SIG-M5 treated with dmso at 0.1 percent for 504 hours (cell line): ENCODE results near the gene SV2B.

ENCODE experiments used
- DNase-seq: peaks from one replicate; lab custom pipeline; 2025; ENCODE audit not compliant: unreplicated experiment; lab: John Stamatoyannopoulos, UW

The SV2B gene

GRCh38 chr15:91225741-91226140, 125.7 kb downstream of the SV2B start:
- no peak for DNase-seq

GRCh38 chr15:91227117-91227516, 127.1 kb downstream of the SV2B start:
- DNase-seq = no peak

- no peak for DNase-seq
Measured at GRCh38 chr15:91227766-91228165, 127.7 kb downstream of the SV2B start.

GRCh38 chr15:91228383-91228782, 128.3 kb downstream of the SV2B start:
- no peak for DNase-seq

- DNase-seq = no peak
Measured at GRCh38 chr15:91228890-91229289, 128.8 kb downstream of the SV2B start.

GRCh38 chr15:91231703-91232102, 131.6 kb downstream of the SV2B start:
- no peak for DNase-seq

GRCh38 chr15:91234759-91235158, 134.7 kb downstream of the SV2B start:
- no peak for DNase-seq

GRCh38 chr15:91235376-91235775, 135.3 kb downstream of the SV2B start:
- DNase-seq = no peak

- DNase-seq = no peak
Measured at GRCh38 chr15:91237445-91237844, 137.4 kb downstream of the SV2B start.

GRCh38 chr15:91238644-91239425, 138.8 kb downstream of the SV2B start:
- no peak for DNase-seq

- DNase-seq = peak; percentile 66
Measured at GRCh38 chr15:91243826-91244225, 143.8 kb downstream of the SV2B start.

GRCh38 chr15:91244919-91245318, 144.9 kb downstream of the SV2B start:
- DNase-seq = no peak

GRCh38 chr15:91246998-91247397, 146.9 kb downstream of the SV2B start:
- no peak for DNase-seq

GRCh38 chr15:91249591-91249990, 149.5 kb downstream of the SV2B start:
- DNase-seq = no peak

GRCh38 chr15:91252322-91252721, 152.3 kb downstream of the SV2B start:
- DNase-seq = no peak

GRCh38 chr15:91252756-91253155, 152.7 kb downstream of the SV2B start:
- no peak for DNase-seq

GRCh38 chr15:91253605-91254004, 153.5 kb downstream of the SV2B start:
- DNase-seq = no peak

GRCh38 chr15:91254766-91255165, 154.7 kb downstream of the SV2B start:
- no peak for DNase-seq

- DNase-seq = peak; percentile 11
Measured at GRCh38 chr15:91255670-91256192, 155.7 kb downstream of the SV2B start.

- DNase-seq = no peak
Measured at GRCh38 chr15:91257746-91258414, 157.8 kb downstream of the SV2B start.

- DNase-seq = peak; percentile 85
Measured at GRCh38 chr15:91258415-91258759, 158.3 kb downstream of the SV2B start.

- DNase-seq = no peak
Measured at GRCh38 chr15:91259077-91259476, 159.0 kb downstream of the SV2B start.
